ENCODE measurements around the gene RALB.

DNA sequence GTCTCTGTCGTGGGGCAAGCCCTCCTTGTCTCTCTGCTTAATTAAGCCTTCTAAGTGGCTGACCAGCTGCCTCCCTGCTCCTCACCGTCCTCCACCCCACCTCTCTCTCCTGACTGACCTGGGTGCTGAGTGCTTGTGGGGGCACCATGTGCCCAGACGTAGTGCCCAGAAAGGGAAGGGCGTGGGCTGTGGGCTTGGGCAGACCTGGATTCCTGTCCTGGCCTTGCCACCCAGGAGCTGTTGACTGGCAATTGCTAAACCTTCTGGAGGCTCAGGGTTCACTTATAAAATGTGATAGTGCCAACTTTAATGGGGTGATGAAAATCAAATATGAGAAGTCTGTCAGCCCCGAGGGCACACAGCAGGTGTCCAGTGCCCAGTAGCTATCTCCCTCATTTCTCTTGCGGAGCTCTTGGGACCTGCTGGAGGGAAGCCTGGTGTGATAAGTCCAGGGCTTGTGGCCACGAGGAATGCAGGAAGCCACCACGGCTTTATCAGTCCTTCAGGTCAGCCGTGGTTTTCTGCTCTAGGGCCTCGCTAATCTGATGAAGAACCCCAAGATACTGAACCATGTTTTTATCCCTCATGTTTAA is 71.3 kb downstream of the RALB start:
- TF ChIP-seq POLR2A (IDR thresholded peaks at IDR 0.05; ENCODE audit: low read depth, low read length), result no peak
- TF ChIP-seq, protein P1, sequence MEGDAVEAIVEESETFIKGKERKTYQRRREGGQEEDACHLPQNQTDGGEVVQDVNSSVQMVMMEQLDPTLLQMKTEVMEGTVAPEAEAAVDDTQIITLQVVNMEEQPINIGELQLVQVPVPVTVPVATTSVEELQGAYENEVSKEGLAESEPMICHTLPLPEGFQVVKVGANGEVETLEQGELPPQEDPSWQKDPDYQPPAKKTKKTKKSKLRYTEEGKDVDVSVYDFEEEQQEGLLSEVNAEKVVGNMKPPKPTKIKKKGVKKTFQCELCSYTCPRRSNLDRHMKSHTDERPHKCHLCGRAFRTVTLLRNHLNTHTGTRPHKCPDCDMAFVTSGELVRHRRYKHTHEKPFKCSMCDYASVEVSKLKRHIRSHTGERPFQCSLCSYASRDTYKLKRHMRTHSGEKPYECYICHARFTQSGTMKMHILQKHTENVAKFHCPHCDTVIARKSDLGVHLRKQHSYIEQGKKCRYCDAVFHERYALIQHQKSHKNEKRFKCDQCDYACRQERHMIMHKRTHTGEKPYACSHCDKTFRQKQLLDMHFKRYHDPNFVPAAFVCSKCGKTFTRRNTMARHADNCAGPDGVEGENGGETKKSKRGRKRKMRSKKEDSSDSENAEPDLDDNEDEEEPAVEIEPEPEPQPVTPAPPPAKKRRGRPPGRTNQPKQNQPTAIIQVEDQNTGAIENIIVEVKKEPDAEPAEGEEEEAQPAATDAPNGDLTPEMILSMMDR (conservative IDR thresholded peaks at IDR 0.05; ENCODE audit: low read depth, low read length), result no peak
